Mammary epithelial cell (primary cell): ENCODE measurements around the gene HRH2.

Experiments
- EZH2 ChIP-seq: IDR thresholded peaks from 2 replicates; pipeline ENCODE4 v1.6.1; 2012; ENCODE audit warnings: low read length, inconsistent platforms, borderline replicate concordance
- TF ChIP-seq, protein P1 (sequence below), 2 donors: IDR thresholded peaks in 1 of 2; conservative IDR thresholded peaks in 1 of 2; 2 replicates each; pipeline ENCODE4 v1.5.1; 2011 to 2012; ENCODE audit warnings: inconsistent platforms in 2 of 2, low read length in 2 of 2, mild to moderate bottlenecking in 2 of 2, control low read depth in 1 of 2, low read depth in 1 of 2; ENCODE audit not compliant: insufficient read depth in 1 of 2; ENCODE audit errors: extremely low read depth in 1 of 2

GRCh38 chr5:175656966-175657365 is 905 bp upstream of the HRH2 start:
- TF ChIP-seq EZH2, result no peak
- TF ChIP-seq, protein P1, sequence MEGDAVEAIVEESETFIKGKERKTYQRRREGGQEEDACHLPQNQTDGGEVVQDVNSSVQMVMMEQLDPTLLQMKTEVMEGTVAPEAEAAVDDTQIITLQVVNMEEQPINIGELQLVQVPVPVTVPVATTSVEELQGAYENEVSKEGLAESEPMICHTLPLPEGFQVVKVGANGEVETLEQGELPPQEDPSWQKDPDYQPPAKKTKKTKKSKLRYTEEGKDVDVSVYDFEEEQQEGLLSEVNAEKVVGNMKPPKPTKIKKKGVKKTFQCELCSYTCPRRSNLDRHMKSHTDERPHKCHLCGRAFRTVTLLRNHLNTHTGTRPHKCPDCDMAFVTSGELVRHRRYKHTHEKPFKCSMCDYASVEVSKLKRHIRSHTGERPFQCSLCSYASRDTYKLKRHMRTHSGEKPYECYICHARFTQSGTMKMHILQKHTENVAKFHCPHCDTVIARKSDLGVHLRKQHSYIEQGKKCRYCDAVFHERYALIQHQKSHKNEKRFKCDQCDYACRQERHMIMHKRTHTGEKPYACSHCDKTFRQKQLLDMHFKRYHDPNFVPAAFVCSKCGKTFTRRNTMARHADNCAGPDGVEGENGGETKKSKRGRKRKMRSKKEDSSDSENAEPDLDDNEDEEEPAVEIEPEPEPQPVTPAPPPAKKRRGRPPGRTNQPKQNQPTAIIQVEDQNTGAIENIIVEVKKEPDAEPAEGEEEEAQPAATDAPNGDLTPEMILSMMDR (conservative IDR thresholded peaks at IDR 0.05 in 1 of 2, IDR thresholded peaks at IDR 0.05 in 1 of 2; ENCODE audit: extremely low read depth in 1 of 2, insufficient read depth in 1 of 2, low read depth in 1 of 2, low read length in 2 of 2), result no peak
